Upper lobe of left lung (tissue), 6 donors: ENCODE measurements around the gene PRKCA. TPM values are rescaled to one million over a fixed set of nuclear protein-coding genes. Genes with fewer than 3 reads are reported as not detected.

ENCODE experiments used
- ATAC-seq, 2 donors: fragments of 200-7000 bp; cut with Tn5 transposase; one replicate each; pipeline ENCODE4 v1.9.1; 2022; ENCODE audit warnings: mild to moderate bottlenecking in 2 of 2, moderate library complexity in 2 of 2; ENCODE audit not compliant: low FRiP score in 2 of 2
- DNase-seq, 2 donors: peaks; one replicate each; pipeline ENCODE4 v3.0.0-alpha.2; 2019 to 2020
- H3K27ac ChIP-seq, 4 donors: fragments of 200-600 bp; sonication (generic); one replicate each; pipeline ENCODE4 v1.5.1; 2016 to 2019
- H3K27me3 ChIP-seq, 4 donors: fragments of 200-600 bp; sonication (generic); one replicate each; pipeline ENCODE4 v1.5.1; 2017 to 2019
- H3K36me3 ChIP-seq, 4 donors: fragments of 200-600 bp; sonication (generic); one replicate each; pipeline ENCODE4 v1.5.1; 2016 to 2019
- H3K4me1 ChIP-seq, 4 donors: fragments of 200-600 bp; sonication (generic); one replicate each; pipeline ENCODE4 v1.5.1; 2018 to 2019
- H3K4me3 ChIP-seq, 4 donors: fragments of 200-600 bp; sonication (generic); one replicate each; pipeline ENCODE4 v1.5.1; 2017 to 2019; ENCODE audit warnings: mild to moderate bottlenecking in 2 of 4, moderate library complexity in 1 of 4
- H3K9me3 ChIP-seq, 4 donors: fragments of 200-600 bp; sonication (generic); one replicate each; pipeline ENCODE4 v1.5.1; 2018 to 2019
- EP300 ChIP-seq, 4 donors: sonication (generic); formaldehyde crosslinking; IDR thresholded peaks; one replicate each; pipeline ENCODE4 v1.5.1; 2017; ENCODE audit warnings: antibody characterized with exemption in 4 of 4, control low read depth in 2 of 4
- POLR2A ChIP-seq, 4 donors: fragments of 450-650 bp; IDR thresholded peaks; one replicate each; pipeline ENCODE4 v1.5.1; 2016 to 2017; ENCODE audit warnings: antibody characterized with exemption in 4 of 4, mild to moderate bottlenecking in 2 of 4
- POLR2AphosphoS5 ChIP-seq, 2 donors: sonication (generic); formaldehyde crosslinking; IDR thresholded peaks; one replicate each; pipeline ENCODE4 v1.5.1; 2017; ENCODE audit warnings: antibody characterized with exemption in 2 of 2
- WGBS, 2 donors: methylation state at CpG; one replicate each; pipeline ENCODE4 v1.1.5; 2017 to 2018; 5-methylcytosine and 5-hydroxymethylcytosine counted together
- total RNA-seq, 6 donors: library from RNA; depleted of rRNA in 4 of 6; stranded (reverse); fragments of >200 nt in 4 of 6; gene quantifications; one replicate each; pipeline versions ENCODE4 v1.1.0 to v1.2.1, GENCODE V29; 2016 to 2021
- TF ChIP-seq, protein P1 (sequence below), 6 experiments: fragments of 450-650 bp in 4 of 6; fragments of 200-600 bp in 2 of 6; sonication (generic) in 2 of 6; IDR thresholded peaks; one replicate each; pipeline ENCODE4 v1.5.1; 2016 to 2019; ENCODE audit warnings: antibody characterized with exemption in 6 of 6
- donor health status: DM: no; HTN: no; CAD: no; lungs with moderate emphysema.
- donor health status: DM: no; HTN: yes; CAD: no; lungs with severe emphysema.

Gene PRKCA
- total RNA-seq, 6 donors from 2014 or later = 10.9 to 29.3 (median 18.0) TPM

DNA sequence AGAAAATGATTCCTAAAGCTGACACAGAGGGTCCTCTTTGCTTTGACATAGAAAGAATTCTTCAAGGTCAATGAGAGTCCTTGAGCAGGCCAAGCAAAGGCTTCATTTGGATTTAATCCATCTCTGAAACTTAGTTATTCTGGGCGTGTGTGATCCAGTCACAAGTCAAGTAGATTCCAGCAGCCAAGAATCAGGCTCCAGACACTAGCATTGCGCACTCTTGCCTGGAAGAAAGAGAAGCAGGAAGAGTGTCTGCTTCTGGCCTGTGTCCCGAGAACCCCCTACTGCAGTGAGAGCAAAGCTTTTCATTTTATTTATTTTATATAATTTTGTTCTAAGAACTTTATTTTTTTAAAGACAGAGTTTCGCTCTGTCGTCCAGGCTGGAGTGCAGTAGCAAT is 444.3 kb downstream of the PRKCA start:
- no peaks in the 10 kb centered on the region for H3K4me1 ChIP-seq
- H3K27ac ChIP-seq = no peak overlapping the region
- TF ChIP-seq, protein P1, sequence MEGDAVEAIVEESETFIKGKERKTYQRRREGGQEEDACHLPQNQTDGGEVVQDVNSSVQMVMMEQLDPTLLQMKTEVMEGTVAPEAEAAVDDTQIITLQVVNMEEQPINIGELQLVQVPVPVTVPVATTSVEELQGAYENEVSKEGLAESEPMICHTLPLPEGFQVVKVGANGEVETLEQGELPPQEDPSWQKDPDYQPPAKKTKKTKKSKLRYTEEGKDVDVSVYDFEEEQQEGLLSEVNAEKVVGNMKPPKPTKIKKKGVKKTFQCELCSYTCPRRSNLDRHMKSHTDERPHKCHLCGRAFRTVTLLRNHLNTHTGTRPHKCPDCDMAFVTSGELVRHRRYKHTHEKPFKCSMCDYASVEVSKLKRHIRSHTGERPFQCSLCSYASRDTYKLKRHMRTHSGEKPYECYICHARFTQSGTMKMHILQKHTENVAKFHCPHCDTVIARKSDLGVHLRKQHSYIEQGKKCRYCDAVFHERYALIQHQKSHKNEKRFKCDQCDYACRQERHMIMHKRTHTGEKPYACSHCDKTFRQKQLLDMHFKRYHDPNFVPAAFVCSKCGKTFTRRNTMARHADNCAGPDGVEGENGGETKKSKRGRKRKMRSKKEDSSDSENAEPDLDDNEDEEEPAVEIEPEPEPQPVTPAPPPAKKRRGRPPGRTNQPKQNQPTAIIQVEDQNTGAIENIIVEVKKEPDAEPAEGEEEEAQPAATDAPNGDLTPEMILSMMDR (IDR thresholded peaks at IDR 0.05) = no peak
- H3K36me3 ChIP-seq = peaks cover 0 to 9% (median 2%) of the 10 kb centered on the region in 4 donors
- WGBS, 2 donors = 73 to 78% methylated on average over 5 of the region's 5 CpGs
- no peaks in the 10 kb centered on the region for H3K9me3 ChIP-seq
- ATAC-seq = no peak
- H3K27me3 ChIP-seq = no peaks in the 10 kb centered on the region
- no peak overlapping the region for H3K4me3 ChIP-seq
- DNase-seq = no peak

- peak in 1 of 2 donors; percentile 24 for ATAC-seq
- Histone ChIP-seq H3K9me3 (no peaks in the 10 kb centered on the region), H3K27ac (no peak overlapping the region), H3K27me3 (no peaks in the 10 kb centered on the region), H3K4me3 (no peak overlapping the region), H3K36me3 (peaks cover 0 to 9% (median 2%) of the 10 kb centered on the region in 4 donors), H3K4me1 (no peaks in the 10 kb centered on the region)
- WGBS, 2 donors = 87 to 90% methylated on average over 15 to 17 of the region's 17 CpGs
- DNase-seq = peak in 1 of 2 donors; percentile 49
- TF ChIP-seq, protein P1 (IDR thresholded peaks at IDR 0.05) = no peak
- TF ChIP-seq POLR2A (IDR thresholded peaks at IDR 0.05) (no peak), POLR2AphosphoS5 (IDR thresholded peaks at IDR 0.05) (no peak), EP300 (IDR thresholded peaks at IDR 0.05) (no peak)
These were observed 445.3 kb downstream of the PRKCA start for GRCh38 chr17:66747578-66748275.

DNA sequence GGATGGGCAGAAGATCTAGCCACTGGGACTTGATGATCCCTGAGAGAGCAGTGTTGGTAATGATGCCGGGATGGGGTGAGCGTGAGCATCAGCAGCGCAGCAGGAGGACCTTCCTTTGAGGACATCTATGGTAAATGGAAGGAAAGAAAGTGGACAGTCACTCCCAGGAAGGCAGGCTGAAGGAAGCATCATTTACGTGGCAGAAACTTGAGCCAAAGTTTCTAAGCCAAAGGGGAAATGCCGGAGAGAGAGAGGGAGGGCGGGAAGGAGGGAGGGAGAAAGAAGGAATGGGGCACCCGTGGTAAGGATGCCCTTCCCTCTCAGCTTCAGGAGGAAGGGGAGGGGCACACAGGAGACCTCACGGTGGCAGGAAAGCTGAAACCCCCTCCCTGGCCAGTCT is 446.2 kb downstream of the PRKCA start:
- WGBS, 2 donors = 73 to 84% methylated on average over 8 of the region's 8 CpGs
- Histone ChIP-seq H3K27ac (no peak overlapping the region), H3K9me3 (no peaks in the 10 kb centered on the region), H3K27me3 (no peaks in the 10 kb centered on the region), H3K4me1 (no peaks in the 10 kb centered on the region), H3K4me3 (no peak overlapping the region), H3K36me3 (peaks cover 0 to 4% (median 1%) of the 10 kb centered on the region in 4 donors)
- ATAC-seq (no peak), DNase-seq (no peak)
- TF ChIP-seq, protein P1 (IDR thresholded peaks at IDR 0.05) = no peak
- TF ChIP-seq EP300 (IDR thresholded peaks at IDR 0.05) = no peak
- no peak for TF ChIP-seq POLR2AphosphoS5 (IDR thresholded peaks at IDR 0.05)
- TF ChIP-seq POLR2A (IDR thresholded peaks at IDR 0.05) = no peak

DNA sequence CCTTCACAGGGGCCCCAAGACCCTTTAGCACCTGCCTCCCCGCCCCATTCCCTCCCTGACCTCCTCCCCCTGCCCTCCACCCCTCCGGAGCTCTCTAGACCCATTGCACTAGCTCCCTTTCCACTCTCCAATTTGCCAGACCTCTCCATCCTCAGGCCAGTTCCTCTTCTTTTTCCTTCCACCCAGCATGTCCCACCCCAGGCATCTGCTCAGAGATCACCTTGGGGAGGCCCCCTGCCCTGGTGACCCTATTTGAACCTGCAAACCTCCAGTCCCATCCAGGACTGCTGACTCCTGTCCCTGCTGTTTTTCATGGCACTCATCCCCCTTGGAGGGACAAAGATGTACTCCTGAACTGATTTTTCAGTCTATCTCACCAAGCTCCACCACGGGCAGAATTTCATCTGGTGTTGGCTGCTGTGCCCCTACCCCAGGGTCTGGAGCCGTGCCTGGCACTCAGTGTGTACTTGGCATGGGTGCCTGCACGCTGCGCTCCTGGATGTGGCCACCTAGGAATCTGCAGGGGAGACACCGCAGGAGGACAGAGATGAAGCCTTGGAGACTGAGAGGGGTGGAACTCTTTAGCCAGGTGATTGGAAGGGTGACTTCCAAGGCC is 446.9 kb downstream of the PRKCA start:
- Histone ChIP-seq H3K9me3 (no peaks in the 10 kb centered on the region), H3K4me3 (no peak overlapping the region), H3K27me3 (no peaks in the 10 kb centered on the region), H3K4me1 (no peaks in the 10 kb centered on the region), H3K27ac (no peak overlapping the region), H3K36me3 (peaks cover 0 to 4% (median 1%) of the 10 kb centered on the region in 4 donors)
- DNase-seq (no peak), ATAC-seq (no peak)
- 88 to 90% methylated on average over 3 to 7 of the region's 7 CpGs for WGBS, 2 donors
- TF ChIP-seq, protein P1 (IDR thresholded peaks at IDR 0.05) = no peak
- TF ChIP-seq POLR2AphosphoS5 (IDR thresholded peaks at IDR 0.05) (no peak), POLR2A (IDR thresholded peaks at IDR 0.05) (no peak), EP300 (IDR thresholded peaks at IDR 0.05) (no peak)
